A673 (cell line): ENCODE results near the gene SYTL3. TPM values are rescaled to one million over a fixed set of nuclear protein-coding genes. Genes with fewer than 3 reads are reported as not detected.

Source experiments
- BruUV-seq: library from RNA; stranded (reverse); fragments of 400-500 nt; replicated peaks from 2 replicates; lab custom pipeline; 2021; lab: Mats Ljungman, UMichigan
- CTCF ChIA-PET: fragments of 300-600 bp; sonication (Branson Sonifier 250); formaldehyde crosslinking; loops from one replicate; lab custom pipeline; 2022; ENCODE audit warnings: antibody characterized with exemption; lab: Charles Lee
- POLR2A ChIA-PET: fragments of 300-600 bp; sonication (Branson Sonifier 250); formaldehyde crosslinking; loops from one replicate; lab custom pipeline; 2022; ENCODE audit warnings: antibody characterized with exemption; ENCODE audit not compliant: low non-redundant PET; lab: Charles Lee
- DNase-seq: peaks from one replicate; pipeline ENCODE4 v3.0.0-alpha.2; 2015; ENCODE audit warnings: low spot score
- H3K27ac ChIP-seq: fragments of 200-600 bp; sonication (generic); 2 replicates; pipeline ENCODE4 v1.5.1; 2016; ENCODE audit warnings: mixed run types, low read depth, mild to moderate bottlenecking, mixed read lengths, antibody characterized with exemption, low read length; ENCODE audit not compliant: poor library complexity, severe bottlenecking
- H3K27me3 ChIP-seq: fragments of 200-600 bp; sonication (generic); replicated peaks from 2 replicates; pipeline ENCODE4 v1.6.1; 2017; ENCODE audit warnings: mixed run types, low read depth, mild to moderate bottlenecking, mixed read lengths, antibody characterized with exemption, low read length; ENCODE audit not compliant: insufficient read depth, poor library complexity
- H3K36me3 ChIP-seq: fragments of 200-600 bp; sonication (generic); 2 replicates; pipeline ENCODE4 v1.6.1; 2016; ENCODE audit warnings: mixed run types, mild to moderate bottlenecking, mixed read lengths, antibody characterized with exemption, low read length; ENCODE audit not compliant: insufficient read depth, poor library complexity, severe bottlenecking
- H3K4me1 ChIP-seq: fragments of 200-600 bp; sonication (generic); 2 replicates; pipeline ENCODE4 v1.6.1; 2017; ENCODE audit warnings: mixed run types, mild to moderate bottlenecking, mixed read lengths, antibody characterized with exemption, low read length; ENCODE audit not compliant: insufficient read depth, poor library complexity, severe bottlenecking
- H3K4me3 ChIP-seq: fragments of 200-600 bp; sonication (generic); 2 replicates; pipeline ENCODE4 v1.5.1; 2016; ENCODE audit warnings: low read depth, mixed run types, mild to moderate bottlenecking, mixed read lengths, low read length; ENCODE audit not compliant: poor library complexity, severe bottlenecking
- H3K9me3 ChIP-seq: fragments of 200-600 bp; sonication (generic); 2 replicates; pipeline ENCODE4 v1.6.1; 2016; ENCODE audit warnings: mixed run types, low read depth, mild to moderate bottlenecking, mixed read lengths, antibody characterized with exemption, low read length; ENCODE audit not compliant: poor library complexity, severe bottlenecking
- EZH2 ChIP-seq: fragments of 200-600 bp; sonication (generic); IDR thresholded peaks from 2 replicates; pipeline ENCODE4 v1.6.1; 2017; ENCODE audit warnings: borderline replicate concordance, low read depth, mild to moderate bottlenecking, mixed read lengths, antibody characterized with exemption, low read length; ENCODE audit not compliant: poor library complexity, severe bottlenecking
- intact Hi-C: fragments of 100-400 bp; cut with micrococcal nuclease; formaldehyde crosslinking; loops from one replicate; pipeline ENCODE4 v1.10.0; 2022; ENCODE audit not compliant: unreplicated experiment
- total RNA-seq: library from RNA; stranded (reverse); gene quantifications from 2 replicates; pipeline ENCODE4 v1.2.3, GENCODE V29; 2021
- TF ChIP-seq, protein P1 (sequence below): fragments of 300-800, 200-600 bp; sonication (generic); conservative IDR thresholded peaks from 2 replicates; pipeline ENCODE4 v1.5.1; 2017; ENCODE audit warnings: low read depth, mild to moderate bottlenecking, antibody characterized with exemption, low read length, moderate library complexity, mixed read lengths

Gene SYTL3
- total RNA-seq, 1 experiment from 2014 or later = 0.82 TPM

DNA sequence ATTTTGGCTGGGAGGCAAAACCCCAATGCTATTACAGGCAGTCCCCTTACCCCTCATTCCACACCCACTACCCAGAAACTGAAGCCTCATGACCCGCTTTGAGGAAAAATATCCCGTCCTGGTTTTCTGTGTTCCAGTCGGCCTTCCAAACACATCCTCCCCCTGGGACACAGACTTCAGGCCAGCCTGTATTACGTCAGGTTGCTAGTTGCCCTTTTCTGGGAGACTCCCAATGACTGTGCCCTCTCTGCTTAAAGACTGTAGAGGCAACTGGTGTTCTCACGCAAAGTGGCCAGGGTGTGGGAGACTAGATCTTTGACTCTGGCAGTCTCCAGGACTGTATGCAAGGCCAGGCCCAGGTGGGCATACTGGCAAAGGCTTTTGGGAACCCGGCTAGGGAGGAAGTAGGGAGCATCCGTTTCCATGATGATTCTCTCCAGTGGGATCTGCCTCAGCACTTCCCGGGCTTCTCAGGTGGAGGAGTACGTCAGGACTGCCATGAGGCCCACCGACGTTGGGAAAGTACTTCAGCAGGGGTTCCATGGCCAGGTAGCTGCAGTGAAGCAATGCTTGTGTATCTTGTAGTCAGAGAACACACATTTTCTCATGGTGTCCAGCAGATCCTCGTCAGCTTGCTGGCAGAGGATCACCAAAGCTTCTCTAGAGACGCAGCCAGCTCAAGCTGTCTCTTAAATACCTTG lies 40.2 kb upstream of the SYTL3 start:
- ChIA-PET CTCF (no interaction called here), POLR2A (no interaction called here)
- Histone ChIP-seq H3K4me3 (no peak overlapping the region), H3K27me3 (no peaks in the 10 kb centered on the region), H3K27ac (no peak overlapping the region), H3K9me3 (no peaks in the 10 kb centered on the region), H3K36me3 (peaks cover 51% of the 10 kb centered on the region), H3K4me1 (no peaks in the 10 kb centered on the region)
- no TSS peak for BruUV-seq
- TF ChIP-seq EZH2 = no peak
- TF ChIP-seq, protein P1, sequence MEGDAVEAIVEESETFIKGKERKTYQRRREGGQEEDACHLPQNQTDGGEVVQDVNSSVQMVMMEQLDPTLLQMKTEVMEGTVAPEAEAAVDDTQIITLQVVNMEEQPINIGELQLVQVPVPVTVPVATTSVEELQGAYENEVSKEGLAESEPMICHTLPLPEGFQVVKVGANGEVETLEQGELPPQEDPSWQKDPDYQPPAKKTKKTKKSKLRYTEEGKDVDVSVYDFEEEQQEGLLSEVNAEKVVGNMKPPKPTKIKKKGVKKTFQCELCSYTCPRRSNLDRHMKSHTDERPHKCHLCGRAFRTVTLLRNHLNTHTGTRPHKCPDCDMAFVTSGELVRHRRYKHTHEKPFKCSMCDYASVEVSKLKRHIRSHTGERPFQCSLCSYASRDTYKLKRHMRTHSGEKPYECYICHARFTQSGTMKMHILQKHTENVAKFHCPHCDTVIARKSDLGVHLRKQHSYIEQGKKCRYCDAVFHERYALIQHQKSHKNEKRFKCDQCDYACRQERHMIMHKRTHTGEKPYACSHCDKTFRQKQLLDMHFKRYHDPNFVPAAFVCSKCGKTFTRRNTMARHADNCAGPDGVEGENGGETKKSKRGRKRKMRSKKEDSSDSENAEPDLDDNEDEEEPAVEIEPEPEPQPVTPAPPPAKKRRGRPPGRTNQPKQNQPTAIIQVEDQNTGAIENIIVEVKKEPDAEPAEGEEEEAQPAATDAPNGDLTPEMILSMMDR = no peak
- intact Hi-C loops = loop anchor here (10.0 kb wide), 1 partner anchor 145 kb away; no protein-coding TSS in a partner anchor
- no peak for DNase-seq

DNA sequence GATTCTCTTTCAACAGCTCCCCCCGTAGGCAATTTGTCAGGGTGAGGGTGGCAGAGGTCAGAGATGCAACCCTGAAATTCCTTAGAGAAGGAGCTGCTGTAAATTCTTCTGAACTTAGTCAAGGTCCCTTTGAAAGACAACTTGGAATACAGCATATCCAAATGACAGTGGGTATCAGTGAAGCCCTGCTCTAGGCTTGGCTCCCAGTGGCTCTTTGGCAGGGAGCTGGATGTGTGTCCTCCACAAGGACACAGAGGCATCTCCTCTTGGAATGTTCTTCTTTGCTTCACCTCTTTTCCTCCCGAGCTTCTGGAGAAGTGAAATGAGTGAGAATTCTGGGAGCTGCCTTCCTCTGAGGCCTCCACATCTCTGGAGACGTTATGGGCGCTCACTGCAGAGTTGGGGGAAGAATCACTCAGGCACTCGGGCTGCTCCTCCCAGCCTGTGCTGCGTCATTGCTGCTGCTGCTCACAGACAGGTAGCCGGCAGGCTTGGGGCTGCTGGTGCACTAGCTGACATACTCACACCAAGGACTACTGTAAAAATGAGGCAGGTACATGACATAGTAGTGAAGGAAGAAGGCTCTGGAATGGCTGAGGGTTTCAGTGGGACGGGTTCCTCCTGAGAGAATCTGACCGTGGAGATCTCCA lies 39.4 kb upstream of the SYTL3 start:
- intact Hi-C loops = no loop called here
- BruUV-seq = no TSS peak
- TF ChIP-seq EZH2 = no peak
- TF ChIP-seq, protein P1 = no peak

DNA sequence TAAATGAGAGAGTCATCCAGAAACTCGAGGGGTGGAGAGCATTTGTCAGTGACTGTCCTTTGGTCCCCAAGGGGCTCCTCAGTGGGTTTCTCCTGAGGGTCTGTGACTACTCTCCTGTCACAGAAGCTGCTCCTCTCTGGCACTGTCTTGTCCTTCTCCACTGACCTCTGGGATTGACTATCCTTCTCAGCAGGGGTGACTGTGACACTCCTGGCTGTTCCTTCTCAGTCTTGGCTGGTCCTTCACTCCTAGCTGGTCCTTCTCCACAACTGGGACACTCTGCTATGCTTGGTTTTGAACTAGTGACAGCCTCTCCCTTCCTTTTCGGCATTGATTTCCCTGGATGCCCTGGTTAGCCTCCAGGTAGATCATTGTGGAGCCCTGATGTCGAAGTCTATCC lies 38.8 kb upstream of the SYTL3 start:
- no TSS peak for BruUV-seq
- Histone ChIP-seq H3K36me3 (peaks cover 48% of the 10 kb centered on the region), H3K27me3 (no peaks in the 10 kb centered on the region), H3K4me1 (no peaks in the 10 kb centered on the region), H3K4me3 (no peak overlapping the region), H3K27ac (no peak overlapping the region), H3K9me3 (no peaks in the 10 kb centered on the region)
- ChIA-PET CTCF (no interaction called here), POLR2A (no interaction called here)
- intact Hi-C loops = no loop called here
- no peak for TF ChIP-seq EZH2
- TF ChIP-seq, protein P1 = no peak
- no peak for DNase-seq

More for the DNA sequence above, 39.4 kb upstream of the SYTL3 start:
- Histone ChIP-seq H3K4me1 (no peaks in the 10 kb centered on the region), H3K4me3 (no peak overlapping the region), H3K36me3 (peaks cover 51% of the 10 kb centered on the region), H3K9me3 (no peaks in the 10 kb centered on the region), H3K27me3 (no peaks in the 10 kb centered on the region), H3K27ac (no peak overlapping the region)
- no peak for DNase-seq
- ChIA-PET POLR2A (no interaction called here), CTCF (no interaction called here)
